ENCODE results near the gene AMER2.

Gene AMER2

GRCh38 chr13:25132751-25133390 lies 39.2 kb downstream of the AMER2 start:
- Histone ChIP-seq H3K4me2 (ENCODE audit: low read length) (no peak overlapping the region), H3K27me3 (ENCODE audit: control insufficient read depth, low read length) (peaks cover 21% of the 10 kb centered on the region), H3K36me3 (ENCODE audit: control insufficient read depth, low read length) (no peaks in the 10 kb centered on the region), H3K9me3 (ENCODE audit: control insufficient read depth, insufficient read depth, low read length) (no peaks in the 10 kb centered on the region), H3K79me2 (ENCODE audit: control insufficient read depth, low read length) (no peaks in the 10 kb centered on the region), H3K4me3 (ENCODE audit: low read length) (no peak overlapping the region), H3K4me1 (ENCODE audit: control insufficient read depth, low read length) (no peaks in the 10 kb centered on the region), H4K20me1 (ENCODE audit: control insufficient read depth, insufficient read depth, low read depth, low read length) (no peaks in the 10 kb centered on the region), H3K27ac (ENCODE audit: low read depth, low read length) (no peak overlapping the region), H3K9me2 (replicated peaks; ENCODE audit: control insufficient read depth, low read length) (no peaks in the 10 kb centered on the region), H3F3A (ENCODE audit: control insufficient read depth, insufficient read depth) (no peaks in the 10 kb centered on the region)
- TF ChIP-seq CTCF (IDR thresholded peaks at IDR 0.05; ENCODE audit: low read depth, low read length, poor library complexity, severe bottlenecking), result no peak
- TF ChIP-seq EZH2phosphoT487 (IDR thresholded peaks at IDR 0.05; ENCODE audit: borderline replicate concordance, low read length), result no peak

- TF ChIP-seq CTCF (IDR thresholded peaks at IDR 0.05; ENCODE audit: low read depth, low read length, poor library complexity, severe bottlenecking) (no peak), EZH2phosphoT487 (IDR thresholded peaks at IDR 0.05; ENCODE audit: borderline replicate concordance, low read length) (no peak)
- H3K4me2 ChIP-seq (ENCODE audit: low read length), result no peak overlapping the region
These were observed 40.1 kb downstream of the AMER2 start for GRCh38 chr13:25131881-25132420.

DNA sequence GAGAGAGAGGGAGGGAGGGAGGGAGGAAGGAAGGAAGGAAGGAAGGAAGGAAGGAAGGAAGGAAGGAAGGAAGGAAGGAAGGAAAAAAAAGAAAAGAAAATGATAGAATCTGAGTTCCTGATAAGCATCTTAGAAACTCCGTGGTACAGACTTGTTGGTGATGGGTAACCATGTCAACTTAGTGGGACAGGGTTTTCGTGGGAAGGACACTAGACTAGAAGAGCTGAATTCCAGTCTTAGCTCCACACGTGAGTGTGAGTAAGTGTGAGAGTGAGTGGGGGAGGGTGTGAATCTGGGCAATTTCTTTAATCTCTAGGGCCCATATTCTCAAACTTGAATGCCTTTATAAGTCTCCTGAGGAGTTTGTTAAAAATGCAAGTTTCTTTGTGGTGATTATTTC lies 41.1 kb downstream of the AMER2 start:
- no peaks in the 10 kb centered on the region for H3K79me2 ChIP-seq (ENCODE audit: control insufficient read depth, low read length)
- H4K20me1 ChIP-seq (ENCODE audit: control insufficient read depth, insufficient read depth, low read depth, low read length), result no peaks in the 10 kb centered on the region
- TF ChIP-seq CTCF (IDR thresholded peaks at IDR 0.05; ENCODE audit: low read depth, low read length, poor library complexity, severe bottlenecking) (no peak), EZH2phosphoT487 (IDR thresholded peaks at IDR 0.05; ENCODE audit: borderline replicate concordance, low read length) (no peak)
- H3K9me3 ChIP-seq (ENCODE audit: control insufficient read depth, insufficient read depth, low read length), result no peaks in the 10 kb centered on the region
- no peaks in the 10 kb centered on the region for H3K4me1 ChIP-seq (ENCODE audit: control insufficient read depth, low read length)
- H3K4me2 ChIP-seq (ENCODE audit: low read length), result no peak overlapping the region
- peaks cover 11% of the 10 kb centered on the region for H3K27me3 ChIP-seq (ENCODE audit: control insufficient read depth, low read length)
- no peaks in the 10 kb centered on the region for H3K36me3 ChIP-seq (ENCODE audit: control insufficient read depth, low read length)
- no peak overlapping the region for H3K27ac ChIP-seq (ENCODE audit: low read depth, low read length)
- H3F3A ChIP-seq (ENCODE audit: control insufficient read depth, insufficient read depth), result no peaks in the 10 kb centered on the region
- no peak overlapping the region for H3K4me3 ChIP-seq (ENCODE audit: low read length)
- no peaks in the 10 kb centered on the region for H3K9me2 ChIP-seq (replicated peaks; ENCODE audit: control insufficient read depth, low read length)

More at GRCh38 chr13:25131881-25132420, 40.1 kb downstream of the AMER2 start:
- Histone ChIP-seq H3K4me1 (ENCODE audit: control insufficient read depth, low read length) (no peaks in the 10 kb centered on the region), H3K27ac (ENCODE audit: low read depth, low read length) (no peak overlapping the region), H3K79me2 (ENCODE audit: control insufficient read depth, low read length) (no peaks in the 10 kb centered on the region), H3K4me3 (ENCODE audit: low read length) (no peak overlapping the region), H3K27me3 (ENCODE audit: control insufficient read depth, low read length) (peaks cover 16% of the 10 kb centered on the region), H3F3A (ENCODE audit: control insufficient read depth, insufficient read depth) (no peaks in the 10 kb centered on the region), H3K9me3 (ENCODE audit: control insufficient read depth, insufficient read depth, low read length) (no peaks in the 10 kb centered on the region), H3K9me2 (replicated peaks; ENCODE audit: control insufficient read depth, low read length) (no peaks in the 10 kb centered on the region), H4K20me1 (ENCODE audit: control insufficient read depth, insufficient read depth, low read depth, low read length) (no peaks in the 10 kb centered on the region), H3K36me3 (ENCODE audit: control insufficient read depth, low read length) (no peaks in the 10 kb centered on the region)
